ENCODE data around the gene MAD2L2. TPM values are rescaled to one million over a fixed set of nuclear protein-coding genes. Genes with fewer than 3 reads are reported as not detected.

The MAD2L2 gene
- total RNA-seq, 1 experiment from 2014 or later = 283 TPM

DNA sequence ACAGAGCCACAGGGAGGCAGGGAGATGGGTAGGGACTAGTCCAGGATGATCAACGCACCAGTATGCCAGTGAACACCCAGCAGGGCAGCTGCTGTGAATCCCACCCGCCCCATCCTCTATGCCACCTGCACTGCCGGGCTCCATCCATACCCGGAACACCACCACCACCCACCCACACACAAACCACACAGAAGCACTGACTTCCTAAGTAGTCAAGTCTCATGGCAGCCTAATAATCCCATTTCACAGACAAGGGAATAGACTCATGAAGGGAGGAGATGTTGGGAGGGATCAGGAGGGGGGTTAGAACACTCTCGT, 16.9 kb upstream of the MAD2L2 start:
- Histone ChIP-seq H3K27me3 (ENCODE audit: insufficient read depth, low read length) (no peaks in the 10 kb centered on the region), H4K20me1 (ENCODE audit: control insufficient read depth, insufficient read depth, insufficient read length) (peaks cover 8% of the 10 kb centered on the region), H3T11ph (ENCODE audit: low read length) (no peak overlapping the region), H3K9ac (ENCODE audit: extremely low read depth, insufficient read length, low read length) (no peak overlapping the region), H3K4me2 (ENCODE audit: insufficient read depth, insufficient read length, low read length) (no peak overlapping the region), H2BK20ac (ENCODE audit: low read depth, low read length, poor library complexity, severe bottlenecking) (no peak overlapping the region), H3K79me1 (ENCODE audit: insufficient read depth, low read depth, low read length, poor library complexity, severe bottlenecking) (no peaks in the 10 kb centered on the region), H3K23ac (ENCODE audit: insufficient read length, low read depth, low read length) (no peak overlapping the region), H3K23me2 (ENCODE audit: insufficient read length, low read depth, low read length, poor library complexity, severe bottlenecking) (peaks cover 5% of the 10 kb centered on the region), H4K5ac (ENCODE audit: insufficient read length, low read depth, low read length) (no peak overlapping the region), H3K4ac (ENCODE audit: low read depth, low read length) (no peak overlapping the region), H3K18ac (ENCODE audit: insufficient read length, low read depth, low read length) (no peak overlapping the region), H4K8ac (replicated peaks; ENCODE audit: insufficient read length, low read depth, low read length) (no peak overlapping the region), H2BK12ac (ENCODE audit: insufficient read length, low read depth, low read length) (no peak overlapping the region), H2AFZ (ENCODE audit: low read length) (no peak overlapping the region), H3K9me3 (ENCODE audit: control insufficient read depth, low read depth, low read length) (no peaks in the 10 kb centered on the region), H2BK15ac (ENCODE audit: low read depth, low read length) (no peak overlapping the region), H3K4me1 (ENCODE audit: insufficient read depth, low read length) (peaks cover 10% of the 10 kb centered on the region), H3K27ac (ENCODE audit: insufficient read length, low read depth, low read length) (no peak overlapping the region), H3K14ac (ENCODE audit: insufficient read depth, low read length) (no peak overlapping the region), H3K79me2 (ENCODE audit: insufficient read depth, low read length) (no peaks in the 10 kb centered on the region; the same call in 1 of the 2 replicates), H3K56ac (ENCODE audit: insufficient read length, low read depth, low read length) (no peak overlapping the region), H2BK5ac (ENCODE audit: insufficient read length, low read length) (no peak overlapping the region), H2AK5ac (ENCODE audit: insufficient read length, low read length) (no peak overlapping the region), H2BK120ac (ENCODE audit: low read depth, low read length, poor library complexity, severe bottlenecking) (no peak overlapping the region), H4K91ac (ENCODE audit: insufficient read length, low read depth, low read length) (no peak overlapping the region)
- peaks cover 8% of the 10 kb centered on the region for H3K27me3 Mint-ChIP-seq (ENCODE audit: low read depth)
- H3K4me3 Mint-ChIP-seq = no peak overlapping the region
- peaks cover 0 to 5% (median 0%) of the 10 kb centered on the region in 3 experiments; a peak in 2 of 7 replicates for H3K36me3 Mint-ChIP-seq (ENCODE audit: insufficient read depth in 1 of 3, low read depth in 3 of 3)
- H3K27ac Mint-ChIP-seq = no peak overlapping the region
- no peaks in the 10 kb centered on the region for H3K9me3 Mint-ChIP-seq
- TF ChIP-seq, protein P1, sequence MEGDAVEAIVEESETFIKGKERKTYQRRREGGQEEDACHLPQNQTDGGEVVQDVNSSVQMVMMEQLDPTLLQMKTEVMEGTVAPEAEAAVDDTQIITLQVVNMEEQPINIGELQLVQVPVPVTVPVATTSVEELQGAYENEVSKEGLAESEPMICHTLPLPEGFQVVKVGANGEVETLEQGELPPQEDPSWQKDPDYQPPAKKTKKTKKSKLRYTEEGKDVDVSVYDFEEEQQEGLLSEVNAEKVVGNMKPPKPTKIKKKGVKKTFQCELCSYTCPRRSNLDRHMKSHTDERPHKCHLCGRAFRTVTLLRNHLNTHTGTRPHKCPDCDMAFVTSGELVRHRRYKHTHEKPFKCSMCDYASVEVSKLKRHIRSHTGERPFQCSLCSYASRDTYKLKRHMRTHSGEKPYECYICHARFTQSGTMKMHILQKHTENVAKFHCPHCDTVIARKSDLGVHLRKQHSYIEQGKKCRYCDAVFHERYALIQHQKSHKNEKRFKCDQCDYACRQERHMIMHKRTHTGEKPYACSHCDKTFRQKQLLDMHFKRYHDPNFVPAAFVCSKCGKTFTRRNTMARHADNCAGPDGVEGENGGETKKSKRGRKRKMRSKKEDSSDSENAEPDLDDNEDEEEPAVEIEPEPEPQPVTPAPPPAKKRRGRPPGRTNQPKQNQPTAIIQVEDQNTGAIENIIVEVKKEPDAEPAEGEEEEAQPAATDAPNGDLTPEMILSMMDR (conservative IDR thresholded peaks at IDR 0.05) = no peak
- H3K4me1 Mint-ChIP-seq = peaks cover 41 to 46% of the 10 kb centered on the region in 2 experiments
- WGBS (ENCODE audit: extremely low coverage, insufficient read length, low lambda C conversion rate) = no CpG with 5 or more reads among the region's 5 CpGs
- no peak for DNase-seq

Data from H9 (cell line).